PC-9 (cell line): Measurements from ENCODE around the gene FAM20C. TPM values are rescaled to one million over a fixed set of nuclear protein-coding genes. Genes with fewer than 3 reads are reported as not detected.

Source experiments
- BruUV-seq: library from RNA; stranded (reverse); fragments of 400-500 nt; replicated peaks from 2 replicates; lab custom pipeline; 2021; lab: Mats Ljungman, UMichigan
- CTCF ChIA-PET: fragments of 300-600 bp; sonication (Branson Sonifier 250); formaldehyde crosslinking; loops from one replicate; lab custom pipeline; 2022; ENCODE audit warnings: antibody characterized with exemption; lab: Charles Lee
- POLR2A ChIA-PET: fragments of 300-600 bp; sonication (Branson Sonifier 250); formaldehyde crosslinking; loops from one replicate; lab custom pipeline; 2022; ENCODE audit warnings: antibody characterized with exemption; ENCODE audit not compliant: unreplicated experiment; lab: Charles Lee
- DNase-seq, 2 experiments: peaks; one replicate each; pipeline versions ENCODE4 v3.0.0 to v3.0.0-alpha.2; 2015 to 2022; ENCODE audit warnings: mixed read lengths in 1 of 2
- H2AFZ ChIP-seq: fragments of 200-600 bp; sonication (generic); 2 replicates; pipeline ENCODE4 v1.8.1; 2017; ENCODE audit warnings: antibody characterized with exemption
- H3F3A ChIP-seq: fragments of 200-600 bp; sonication (generic); 2 replicates; pipeline ENCODE4 v1.8.1; 2017; ENCODE audit warnings: antibody characterized with exemption, mild to moderate bottlenecking, low read depth; ENCODE audit not compliant: insufficient read depth
- H3K27ac ChIP-seq: fragments of 200-600 bp; sonication (generic); 2 replicates; pipeline ENCODE4 v1.6.1; 2016; ENCODE audit warnings: mixed run types
- H3K27me3 ChIP-seq: fragments of 200-600 bp; sonication (generic); 2 replicates; pipeline ENCODE4 v1.6.1; 2016; ENCODE audit warnings: low read depth, mixed run types; ENCODE audit not compliant: insufficient read depth
- H3K36me3 ChIP-seq: fragments of 200-600 bp; sonication (generic); 2 replicates; pipeline ENCODE4 v1.6.1; 2016; ENCODE audit warnings: low read depth, mixed run types
- H3K4me1 ChIP-seq: fragments of 200-600 bp; sonication (generic); replicated peaks from 2 replicates; pipeline ENCODE4 v1.6.1; 2016; ENCODE audit warnings: mixed run types; ENCODE audit not compliant: insufficient read depth
- H3K4me2 ChIP-seq: fragments of 200-600 bp; sonication (generic); 2 replicates; pipeline ENCODE4 v1.6.1; 2017; ENCODE audit warnings: mixed run types
- H3K4me3 ChIP-seq: fragments of 200-600 bp; sonication (generic); 2 replicates; pipeline ENCODE4 v1.6.1; 2016; ENCODE audit warnings: mixed run types
- H3K79me2 ChIP-seq: fragments of 200-600 bp; sonication (generic); 2 replicates; pipeline ENCODE4 v1.6.1; 2017; ENCODE audit warnings: low read depth, mixed run types
- H3K9me2 ChIP-seq: fragments of 200-600 bp; sonication (generic); 2 replicates; pipeline ENCODE4 v1.8.1; 2017; ENCODE audit warnings: mild to moderate bottlenecking; ENCODE audit not compliant: insufficient read depth
- H3K9me3 ChIP-seq: fragments of 200-600 bp; sonication (generic); 2 replicates; pipeline ENCODE4 v1.8.1; 2016; ENCODE audit warnings: low read depth; ENCODE audit not compliant: insufficient read depth
- H4K20me1 ChIP-seq: fragments of 200-600 bp; sonication (generic); 2 replicates; pipeline ENCODE4 v1.8.1; 2017; ENCODE audit not compliant: insufficient read depth
- CTCF ChIP-seq: fragments of 200-600 bp; sonication (generic); conservative IDR thresholded peaks from 2 replicates; pipeline ENCODE4 v1.6.1; 2017; ENCODE audit warnings: mixed run types, antibody characterized with exemption, mild to moderate bottlenecking, moderate library complexity
- EZH2 ChIP-seq: fragments of 200-600 bp; sonication (generic); IDR thresholded peaks from 2 replicates; pipeline ENCODE4 v1.8.0; 2017; ENCODE audit warnings: antibody characterized with exemption, low read depth
- intact Hi-C: fragments of 100-400 bp; cut with micrococcal nuclease; formaldehyde crosslinking; loops from one replicate; pipeline ENCODE4 v1.10.0; 2022; ENCODE audit not compliant: unreplicated experiment
- total RNA-seq: library from RNA; stranded (reverse); gene quantifications from 2 replicates; pipeline ENCODE4 v1.2.3, GENCODE V29; 2021

FAM20C gene
- total RNA-seq, 1 experiment from 2014 or later, result 31.0 TPM

GRCh38 chr7:278081-278480, 85.7 kb downstream of the FAM20C start:
- no peak for DNase-seq
- TF ChIP-seq CTCF (no peak), EZH2 (no peak)
- no peaks in the 10 kb centered on the region for H3F3A ChIP-seq
- H3K4me2 ChIP-seq, result no peak overlapping the region
- H3K79me2 ChIP-seq, result no peaks in the 10 kb centered on the region
- no peak overlapping the region for H3K27ac ChIP-seq
- no peak overlapping the region for H2AFZ ChIP-seq
- POLR2A ChIA-PET, result no interaction called here
- CTCF ChIA-PET, result no interaction called here
- intact Hi-C loops, result no loop called here
- no peaks in the 10 kb centered on the region for H4K20me1 ChIP-seq
- H3K27me3 ChIP-seq, result peaks cover 41% of the 10 kb centered on the region
- no peaks in the 10 kb centered on the region for H3K4me1 ChIP-seq
- H3K9me2 ChIP-seq, result no peaks in the 10 kb centered on the region
- no TSS peak for BruUV-seq
- H3K4me3 ChIP-seq, result no peak overlapping the region
- H3K36me3 ChIP-seq, result no peaks in the 10 kb centered on the region
- H3K9me3 ChIP-seq, result no peaks in the 10 kb centered on the region; the same call in 1 of the 2 replicates

- no peaks in the 10 kb centered on the region for H3K9me2 ChIP-seq
- BruUV-seq, result no TSS peak
- no peaks in the 10 kb centered on the region for H3F3A ChIP-seq
- no peak for TF ChIP-seq CTCF
- no peak for TF ChIP-seq EZH2
- ChIA-PET CTCF (no interaction called here), POLR2A (no interaction called here)
- H3K4me1 ChIP-seq, result no peaks in the 10 kb centered on the region
- intact Hi-C loops, result no loop called here
- no peak overlapping the region for H3K4me2 ChIP-seq
- no peak overlapping the region for H3K4me3 ChIP-seq
- no peak overlapping the region for H3K27ac ChIP-seq
- DNase-seq, result no peak
- peaks cover 48% of the 10 kb centered on the region for H3K27me3 ChIP-seq
- no peaks in the 10 kb centered on the region for H3K79me2 ChIP-seq
- no peak overlapping the region for H2AFZ ChIP-seq
- H4K20me1 ChIP-seq, result no peaks in the 10 kb centered on the region
- no peaks in the 10 kb centered on the region; the same call in 1 of the 2 replicates for H3K9me3 ChIP-seq
- no peaks in the 10 kb centered on the region for H3K36me3 ChIP-seq
These were observed 87.5 kb downstream of the FAM20C start for GRCh38 chr7:279821-280220.

GRCh38 chr7:280461-280860, 88.1 kb downstream of the FAM20C start:
- no peak for DNase-seq
- intact Hi-C loops, result no loop called here
- H3K79me2 ChIP-seq, result no peaks in the 10 kb centered on the region
- no peak overlapping the region for H3K27ac ChIP-seq
- no TSS peak for BruUV-seq
- H3K4me3 ChIP-seq, result no peak overlapping the region
- no peak overlapping the region; the same call in 1 of the 2 replicates for H3K4me2 ChIP-seq
- no peaks in the 10 kb centered on the region for H3K36me3 ChIP-seq
- no peaks in the 10 kb centered on the region; the same call in 1 of the 2 replicates for H3K9me3 ChIP-seq
- ChIA-PET POLR2A (no interaction called here), CTCF (no interaction called here)
- no peaks in the 10 kb centered on the region for H3K9me2 ChIP-seq
- H3F3A ChIP-seq, result no peaks in the 10 kb centered on the region
- H3K4me1 ChIP-seq, result no peaks in the 10 kb centered on the region
- peaks cover 52% of the 10 kb centered on the region for H3K27me3 ChIP-seq
- no peaks in the 10 kb centered on the region for H4K20me1 ChIP-seq
- H2AFZ ChIP-seq, result no peak overlapping the region
- TF ChIP-seq EZH2 (no peak), CTCF (no peak)
